GM21723 (cell line): ENCODE data around the gene NUDCD3.

Experiments
- ATAC-seq: cut with Tn5 transposase; IDR thresholded peaks from one replicate; pipeline ENCODE4 v1.9.1; 2021; ENCODE audit warnings: mild to moderate bottlenecking, moderate library complexity; ENCODE audit not compliant: unreplicated experiment

The NUDCD3 gene

DNA sequence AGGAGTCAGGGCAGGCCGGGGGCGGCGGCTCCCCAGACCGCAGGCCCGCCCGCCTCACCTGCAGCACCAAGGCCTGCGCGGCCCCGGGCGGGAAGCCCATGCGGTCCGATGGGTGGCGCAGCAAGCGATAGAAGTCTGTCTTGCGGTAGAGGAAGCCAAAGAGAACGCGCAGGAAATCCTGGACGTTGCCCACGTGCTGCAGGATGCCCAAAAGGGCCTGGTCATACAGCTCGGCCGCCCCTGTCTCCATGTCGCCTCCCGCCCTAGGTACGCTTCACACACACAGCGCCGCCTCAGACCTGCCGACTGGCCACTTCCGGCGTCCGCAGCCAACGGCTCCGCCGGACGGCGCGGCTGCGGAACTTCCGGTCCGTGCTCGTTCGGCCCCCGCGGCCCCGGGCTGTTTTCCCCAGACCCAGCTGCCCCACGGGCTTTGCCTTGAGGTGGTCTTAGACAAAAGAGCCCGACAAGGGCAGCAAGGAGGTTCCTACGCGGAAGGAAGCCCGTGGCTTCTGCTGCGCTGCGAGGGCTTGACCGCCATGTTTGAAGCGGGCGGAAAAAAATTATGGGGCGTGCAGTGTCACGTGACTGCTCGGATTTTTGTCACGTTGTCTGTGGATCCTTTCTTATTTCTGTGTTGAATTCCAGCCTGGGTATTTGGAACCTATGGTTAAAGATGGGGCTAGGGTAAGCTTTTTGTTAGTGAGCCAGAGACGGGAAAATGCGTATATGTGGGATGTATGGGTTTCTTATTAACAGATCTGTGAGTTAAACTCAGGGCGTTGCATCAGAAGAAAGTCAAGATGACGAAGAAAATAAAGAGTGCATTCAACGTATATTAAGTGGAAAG, at the start of gene NUDCD3:
TSS of gene NUDCD3 (minus strand) at position 308 of the 850 bp plus-strand sequence. CDS start at position 250, 58 bp downstream.
- peak; percentile 95 for ATAC-seq

DNA sequence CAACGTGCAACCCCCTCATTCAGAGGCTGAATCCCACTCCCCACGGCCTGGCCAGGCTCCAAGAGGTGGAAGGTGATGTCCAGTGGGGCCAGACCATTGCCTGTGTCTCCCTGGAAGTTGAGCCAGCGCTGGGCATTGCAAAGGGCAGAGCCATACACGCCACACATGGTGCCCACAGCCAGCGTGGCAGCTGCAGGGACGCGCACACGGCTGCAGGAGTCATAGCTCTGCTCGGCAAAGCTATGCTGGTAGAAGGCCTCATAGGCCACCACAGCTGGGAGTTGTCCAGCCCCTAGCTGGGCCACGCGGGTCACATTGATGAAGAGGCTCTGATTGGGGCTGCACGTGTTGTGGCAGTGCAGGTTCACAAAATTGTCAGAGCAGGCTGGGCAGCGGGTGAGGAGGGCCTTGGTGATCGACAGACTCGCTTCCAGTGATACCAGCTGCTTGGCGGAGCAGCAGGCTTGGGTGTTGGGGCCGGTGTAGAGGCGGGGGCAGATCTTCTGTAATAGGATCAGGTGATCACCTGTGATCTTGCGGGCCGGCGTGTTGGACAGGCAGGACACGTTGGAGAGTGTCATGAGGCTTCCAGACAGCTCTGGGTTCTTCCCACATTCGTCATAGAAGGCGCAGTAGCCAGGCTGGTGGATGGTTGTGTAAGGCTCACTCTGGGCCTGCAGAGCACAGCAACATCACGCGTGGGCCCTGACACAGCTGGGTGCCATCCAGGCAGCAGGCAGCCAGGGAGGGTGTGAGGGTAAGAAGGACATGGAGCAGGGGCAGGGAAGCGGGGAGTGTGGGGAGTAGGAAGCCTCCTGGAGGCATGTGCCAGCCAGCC, 49.4 kb upstream of the NUDCD3 start:
- no peak for ATAC-seq

DNA sequence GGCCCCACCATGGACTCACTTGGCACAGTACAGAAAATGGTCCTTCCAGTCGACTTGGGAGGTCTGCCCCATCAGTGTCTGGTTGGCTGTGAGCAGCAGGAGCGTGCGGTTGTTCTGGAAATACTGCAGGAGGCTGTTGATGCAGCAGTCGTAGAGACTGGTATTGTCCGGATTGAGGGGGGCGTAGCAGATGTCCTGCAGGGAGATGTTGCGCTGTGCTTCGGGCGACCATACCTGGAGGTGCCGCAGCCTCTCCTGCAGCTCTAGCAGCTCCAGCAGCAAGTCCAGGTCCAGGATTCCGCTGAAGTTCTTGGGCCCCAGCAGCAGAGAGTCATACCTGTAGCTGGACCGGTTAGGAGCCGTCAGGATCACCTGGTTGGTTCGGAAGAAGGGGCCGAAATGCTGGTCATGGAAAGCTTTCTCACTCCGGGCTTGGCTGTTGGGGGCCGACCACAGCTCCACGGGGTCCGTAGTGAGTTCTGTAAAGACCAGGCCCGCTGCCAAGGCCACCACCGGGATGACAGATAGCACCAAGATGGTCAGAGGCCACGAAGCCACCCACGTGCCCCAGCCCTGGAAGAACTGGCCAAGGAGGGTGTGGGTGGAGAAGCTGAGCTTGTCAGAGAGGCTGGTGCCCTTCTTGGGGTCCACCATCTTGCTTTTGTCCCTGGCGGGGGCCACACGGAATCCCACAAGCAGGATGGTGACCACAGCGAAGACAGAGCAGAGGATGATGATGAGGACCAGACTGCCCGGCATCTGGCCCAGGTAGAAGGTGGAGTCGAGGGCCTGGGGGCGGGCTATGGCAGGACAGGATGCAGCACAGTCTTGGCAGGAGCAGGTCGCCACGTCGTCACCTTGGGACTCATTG, 48.6 kb upstream of the NUDCD3 start:
- ATAC-seq: no peak

DNA sequence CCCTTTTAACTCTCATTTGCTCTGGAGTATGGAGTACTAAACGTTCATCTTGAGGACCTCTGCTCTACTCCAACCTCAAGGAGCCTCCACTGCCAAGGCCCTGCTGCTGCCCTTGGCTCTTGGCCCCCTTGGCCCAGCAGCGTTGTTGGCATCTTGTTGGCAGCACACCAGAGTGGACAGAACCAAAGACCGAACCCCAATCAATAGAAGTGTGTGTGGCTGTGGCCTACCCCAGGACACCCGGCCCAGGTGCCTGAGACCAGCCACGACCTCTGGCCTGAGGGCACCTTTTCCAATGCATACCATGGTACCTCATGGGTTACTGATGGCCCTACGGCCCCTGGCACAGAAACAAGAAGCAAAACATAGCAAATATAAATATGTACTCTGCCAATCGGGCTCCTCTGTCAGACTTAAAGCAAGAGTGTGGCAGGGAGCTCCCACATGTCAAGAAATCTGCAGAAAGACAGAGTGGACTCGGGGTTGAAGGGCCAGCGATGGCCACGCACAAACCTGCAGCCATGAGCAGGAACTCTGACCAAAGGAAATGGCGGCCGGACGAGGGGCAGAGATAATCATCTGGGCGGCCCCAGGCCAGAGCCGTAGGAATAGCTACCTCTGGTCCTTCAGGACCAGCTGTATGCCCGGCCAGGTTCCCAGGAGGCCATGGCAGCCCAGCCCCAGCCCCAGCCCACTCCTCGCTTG, 47.8 kb upstream of the NUDCD3 start:
- ATAC-seq: no peak

DNA sequence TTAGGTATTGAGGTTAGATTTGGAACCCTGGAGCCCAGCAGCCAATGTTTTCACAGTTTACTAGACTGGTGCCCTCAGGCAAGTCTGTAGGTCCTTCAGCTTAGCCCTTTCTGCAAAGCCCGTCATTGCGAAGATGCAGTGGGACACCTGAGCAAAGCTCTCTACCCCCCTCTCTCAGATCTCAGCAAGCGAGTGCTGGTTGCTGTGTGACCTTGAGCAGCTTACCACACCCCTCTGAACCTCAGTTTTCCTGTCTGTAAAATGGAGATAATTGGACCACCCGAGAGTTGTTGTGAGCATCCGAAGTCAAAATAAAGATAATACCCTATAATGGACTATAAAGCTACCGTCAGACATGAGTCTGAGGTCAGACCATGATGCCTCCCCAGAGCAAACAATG, 47.0 kb upstream of the NUDCD3 start:
- ATAC-seq: no peak

DNA sequence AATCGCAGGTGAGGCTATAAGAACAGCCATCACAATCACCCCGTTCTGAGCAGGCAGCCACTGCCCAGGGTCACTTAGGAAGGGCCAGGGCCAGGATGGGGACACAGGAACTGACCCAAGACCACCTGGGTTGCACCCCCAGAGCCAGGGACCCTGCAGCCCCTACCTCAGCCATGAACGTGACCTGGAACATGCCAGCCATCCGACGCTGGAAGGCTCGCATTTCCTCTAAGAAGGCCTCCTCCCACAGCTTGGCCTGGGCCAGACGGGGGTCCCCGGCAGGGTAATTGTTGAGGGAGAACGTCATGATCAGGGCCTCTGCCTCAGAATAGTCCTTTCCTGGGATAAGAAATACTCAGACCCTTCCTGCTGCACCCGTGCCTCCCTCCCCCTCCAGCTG, 45.6 kb upstream of the NUDCD3 start:
- ATAC-seq: no peak

DNA sequence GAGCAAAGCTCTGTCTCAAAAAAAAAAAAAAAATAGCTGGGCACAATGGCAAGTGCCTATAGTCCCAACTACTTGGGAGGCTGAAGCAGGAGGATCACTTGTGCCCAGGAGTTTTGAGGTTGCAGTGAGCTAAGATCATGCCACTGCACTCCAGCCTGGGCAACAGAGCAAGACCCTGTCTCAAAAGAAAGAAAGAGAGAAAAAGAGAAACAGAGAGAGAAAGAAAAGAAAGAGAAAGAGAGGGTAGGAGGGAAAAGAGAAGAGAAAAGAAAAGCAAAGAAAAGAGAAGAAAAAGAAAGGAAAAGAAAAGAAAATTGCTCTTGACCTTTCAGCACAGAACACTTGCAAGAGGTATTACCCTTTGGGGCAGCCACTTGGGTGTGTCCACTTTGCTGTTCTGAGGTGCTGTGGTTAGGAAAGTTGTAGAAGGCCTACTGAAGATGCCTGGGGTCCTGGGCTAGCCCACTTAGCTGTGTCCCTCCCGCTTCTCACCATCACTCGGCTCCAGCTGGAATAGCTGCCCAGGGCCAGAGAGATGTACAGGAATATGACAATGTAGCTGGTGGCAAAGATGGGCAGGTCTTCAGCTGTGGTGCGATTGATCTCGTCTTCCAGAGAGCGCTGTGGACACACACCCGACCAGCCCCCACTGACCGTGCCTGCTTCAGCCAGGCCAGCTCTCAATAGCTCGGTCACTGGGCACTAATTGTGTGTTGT, 45.0 kb upstream of the NUDCD3 start:
- ATAC-seq: no peak

DNA sequence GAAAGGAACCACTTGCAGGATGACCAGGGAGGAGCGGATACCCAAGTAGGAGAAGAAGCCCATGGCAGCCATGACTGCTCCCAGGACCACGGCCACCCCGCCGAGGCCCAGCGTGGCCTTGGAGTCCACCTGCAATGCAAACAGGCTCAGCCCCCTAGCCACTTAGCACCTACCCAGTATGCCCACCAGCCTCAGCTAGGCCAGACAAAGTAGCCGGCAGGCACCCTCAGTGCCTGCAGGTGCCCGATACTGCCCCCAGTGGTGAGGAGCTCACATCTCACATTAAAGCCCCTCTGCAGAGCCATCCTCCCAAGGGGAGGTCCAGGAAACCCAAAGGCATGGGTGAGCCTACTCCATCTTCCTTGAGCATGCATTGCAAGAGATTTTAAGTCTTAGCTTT, 44.0 kb upstream of the NUDCD3 start:
- no peak for ATAC-seq

DNA sequence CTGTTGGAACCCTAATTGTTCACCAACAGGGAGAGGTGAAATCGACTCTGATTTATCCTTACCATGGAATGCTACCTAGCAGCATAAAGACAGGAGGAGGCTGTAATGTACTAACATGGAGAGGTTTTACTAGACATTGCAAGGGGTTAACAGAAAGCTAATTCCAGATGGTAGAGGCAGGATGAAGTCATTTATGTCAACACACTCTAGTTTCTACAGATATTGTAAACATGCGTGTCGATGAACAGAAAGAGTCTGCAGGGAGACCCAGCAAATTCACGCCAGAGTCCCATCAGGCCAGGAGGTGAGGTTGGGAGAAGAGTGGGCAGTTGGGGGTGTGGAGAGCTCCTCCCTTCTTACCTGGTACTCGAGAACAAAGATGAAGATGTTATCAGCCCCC, 43.6 kb upstream of the NUDCD3 start:
- ATAC-seq: no peak

DNA sequence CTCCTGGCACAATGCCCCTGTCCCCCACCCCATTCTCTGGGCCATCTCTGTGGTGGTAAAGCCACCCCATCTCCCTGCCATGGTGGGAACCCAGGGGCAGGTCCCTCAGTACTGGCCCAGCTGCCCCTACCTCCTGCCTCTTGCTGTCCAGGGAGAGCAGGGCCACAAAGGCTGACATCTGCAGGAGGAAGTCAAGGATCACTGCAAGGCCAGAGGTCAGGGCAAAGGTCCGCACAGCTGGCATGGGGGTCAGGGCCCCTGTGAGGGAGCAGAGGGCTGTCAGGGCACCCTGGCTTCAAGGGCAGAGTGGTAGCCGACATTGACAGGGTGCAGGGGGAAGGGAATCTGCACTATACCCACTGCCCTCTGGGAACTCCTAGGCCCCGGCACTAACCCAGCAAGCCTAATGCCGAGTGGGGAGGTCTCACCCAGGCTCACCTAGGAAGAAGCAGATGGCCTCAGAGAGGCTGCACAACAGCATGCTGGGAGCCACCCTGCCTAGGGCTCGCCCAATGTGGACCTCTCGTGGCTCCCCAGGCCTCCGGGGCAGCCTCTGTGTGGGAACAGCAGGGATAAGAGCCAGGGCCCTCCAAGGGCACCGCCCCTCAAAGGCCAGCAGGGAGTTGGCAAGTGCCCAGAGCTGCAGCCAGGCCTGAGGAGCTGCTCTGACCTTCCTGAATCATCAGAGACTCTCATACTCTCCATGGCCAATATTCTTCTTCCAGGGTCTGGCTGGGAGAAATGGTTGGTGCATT, 43.0 kb upstream of the NUDCD3 start:
- ATAC-seq: no peak

DNA sequence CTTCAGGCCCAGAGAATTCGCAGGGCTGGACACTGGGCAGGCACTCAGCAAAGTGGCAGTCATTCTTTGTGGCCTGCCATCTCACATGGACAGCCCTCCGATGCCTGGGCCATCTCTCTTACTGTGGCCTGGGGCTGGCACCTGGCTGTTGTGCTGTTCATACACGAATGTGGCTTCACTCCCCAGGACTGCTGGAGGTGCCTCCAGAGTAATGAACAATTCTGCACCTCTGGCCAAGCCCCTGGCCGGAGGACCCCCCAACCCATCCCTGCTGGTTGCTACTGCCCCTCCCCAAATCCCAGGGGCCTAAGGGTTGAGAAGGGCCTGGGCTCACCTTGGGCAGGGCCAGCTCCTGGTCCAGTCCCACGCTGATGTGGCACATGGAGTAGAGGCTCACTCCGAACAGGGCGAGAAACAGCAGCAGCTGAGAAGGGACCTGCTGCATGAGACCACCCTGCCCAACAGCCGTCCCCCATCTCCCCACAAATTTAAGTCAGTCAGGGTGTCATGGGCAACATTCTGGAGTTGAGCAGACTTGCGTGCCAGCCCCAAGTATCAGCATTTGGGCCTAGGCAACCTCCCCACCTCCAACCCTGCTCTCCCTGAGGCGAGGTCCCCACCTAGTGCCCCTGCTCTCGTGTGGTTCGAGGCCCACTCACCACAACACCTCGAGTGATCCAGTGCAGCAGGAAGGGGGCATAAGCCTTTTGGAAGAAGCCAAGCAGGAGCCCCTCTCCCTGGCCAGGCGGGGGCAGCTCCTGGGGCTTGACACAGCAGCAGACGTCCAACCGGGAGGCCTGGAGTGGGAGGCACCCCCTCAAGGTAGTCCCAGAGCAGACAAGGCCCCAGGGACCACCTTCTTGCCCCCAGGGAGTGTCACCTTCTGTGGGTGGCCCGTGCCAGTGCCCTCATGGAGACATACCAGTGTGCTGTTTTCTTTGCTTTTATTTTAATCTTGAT, 41.2 kb upstream of the NUDCD3 start:
- no peak for ATAC-seq

DNA sequence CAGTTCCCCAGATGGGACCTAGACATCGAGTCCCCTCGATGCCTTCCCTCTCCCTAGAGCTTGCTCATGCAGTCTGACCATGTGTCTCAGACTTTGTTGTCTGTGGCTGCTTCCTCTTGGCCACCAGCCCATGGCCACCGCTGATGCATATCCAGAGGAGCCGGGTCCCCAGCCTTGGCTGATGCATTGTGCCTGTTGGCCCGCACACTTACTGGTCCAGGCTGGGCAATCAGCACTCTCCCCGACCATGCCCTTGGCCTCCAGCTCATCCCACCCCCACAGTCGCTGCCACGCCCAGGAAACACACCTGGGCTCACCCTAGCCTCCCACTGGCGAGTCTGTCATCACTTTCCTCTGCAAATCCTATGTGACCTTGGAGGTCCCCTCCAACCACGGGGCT, 40.5 kb upstream of the NUDCD3 start:
- no peak for ATAC-seq

DNA sequence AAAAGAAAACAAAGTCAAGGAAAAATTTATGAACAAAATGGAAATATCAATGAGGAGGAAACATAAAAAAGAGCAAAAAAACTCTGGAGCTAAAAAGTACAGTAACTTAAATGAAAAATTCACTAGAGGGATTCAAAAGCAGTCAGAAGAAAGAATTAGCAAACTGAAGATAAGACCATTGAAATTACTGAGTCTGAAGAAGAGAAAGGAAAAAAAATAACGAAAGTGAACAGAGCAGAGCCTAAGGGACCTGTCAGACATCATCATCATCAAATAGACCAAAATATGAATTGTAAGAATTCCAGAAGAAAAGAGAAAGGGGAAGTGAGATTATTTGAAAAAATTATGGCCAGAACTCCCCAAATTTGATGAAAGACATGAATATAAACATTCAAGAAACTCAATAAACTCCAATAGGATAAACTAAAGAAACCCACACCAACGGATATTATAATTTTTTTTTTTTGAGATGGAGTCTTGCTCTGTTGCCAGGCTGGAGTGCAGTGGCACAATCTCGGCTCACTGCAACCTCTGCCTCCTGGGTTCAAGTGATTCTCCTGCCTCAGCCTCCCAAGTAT, 34.4 kb upstream of the NUDCD3 start:
- ATAC-seq: no peak

DNA sequence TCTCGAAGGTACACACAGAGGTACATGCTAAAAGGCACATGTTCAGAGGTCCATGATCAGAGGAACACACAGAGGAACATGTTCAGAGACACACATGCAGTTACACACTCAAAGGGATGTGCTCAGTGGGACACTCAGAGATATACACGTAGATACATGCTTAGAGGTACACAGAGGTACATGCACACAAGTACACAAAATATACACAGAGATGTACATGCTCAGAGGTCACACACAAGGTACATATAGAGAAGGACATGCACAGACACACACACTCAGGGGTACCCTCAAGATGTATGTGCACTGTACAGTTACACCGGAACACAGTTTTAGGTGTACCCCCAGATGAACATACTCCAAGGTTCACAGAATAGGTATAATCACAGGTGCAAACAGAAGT, 31.9 kb upstream of the NUDCD3 start:
- ATAC-seq: no peak

DNA sequence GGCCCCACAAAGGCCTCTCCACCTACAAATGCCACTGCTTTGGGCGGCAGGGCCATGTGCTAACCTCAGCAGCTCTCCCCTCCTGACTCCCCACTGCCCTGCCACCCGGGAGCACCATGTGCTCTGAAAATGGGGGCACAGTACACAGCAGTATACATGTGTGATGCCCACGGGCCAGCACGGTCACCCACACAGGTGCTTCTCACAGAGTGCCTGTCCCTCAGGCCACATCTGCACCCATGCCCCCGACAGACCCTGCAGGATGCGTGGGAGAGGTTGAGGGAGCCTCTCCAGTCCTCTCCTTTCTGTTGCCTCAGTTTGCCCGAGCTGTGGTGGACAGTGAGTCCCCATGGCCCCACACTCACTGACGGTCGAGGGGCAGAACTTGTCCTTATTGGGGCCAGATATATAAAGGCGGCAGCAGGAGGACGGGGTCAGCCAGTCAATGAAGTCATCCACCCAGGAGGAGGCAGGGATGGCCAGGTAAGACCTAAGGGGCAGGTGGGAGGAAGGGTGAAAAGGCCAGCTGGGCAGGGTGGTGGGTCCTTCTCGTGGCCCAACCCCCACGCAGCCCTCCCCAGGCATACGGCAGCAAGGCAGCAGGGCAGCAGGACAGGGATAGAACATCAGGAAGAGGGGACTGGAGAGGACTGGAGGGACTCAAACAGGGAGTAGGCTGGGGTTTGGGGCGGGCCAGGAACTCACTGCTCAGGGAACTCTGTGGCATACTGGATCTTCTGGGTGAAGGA, 31.1 kb upstream of the NUDCD3 start:
- ATAC-seq: no peak

DNA sequence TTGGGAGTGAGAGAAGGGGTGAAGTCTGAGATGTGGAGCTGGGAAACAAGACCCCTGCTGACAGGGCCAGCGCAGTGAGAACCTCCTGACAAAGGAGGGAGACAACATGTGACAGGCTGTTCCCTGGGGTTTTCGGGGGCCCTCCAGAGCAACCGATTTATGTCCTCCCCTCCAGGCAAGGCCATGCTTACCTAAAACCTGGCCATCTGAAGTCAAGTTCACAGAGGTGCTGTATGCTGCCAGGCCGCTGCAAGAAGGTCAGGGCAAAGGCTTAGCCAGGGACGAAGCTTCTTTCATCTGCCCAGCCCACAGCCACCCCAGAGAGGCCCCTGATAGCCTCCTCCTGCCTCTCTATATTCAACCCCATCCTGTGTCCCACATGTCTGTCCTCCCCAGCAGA, 30.1 kb upstream of the NUDCD3 start:
- ATAC-seq: no peak

DNA sequence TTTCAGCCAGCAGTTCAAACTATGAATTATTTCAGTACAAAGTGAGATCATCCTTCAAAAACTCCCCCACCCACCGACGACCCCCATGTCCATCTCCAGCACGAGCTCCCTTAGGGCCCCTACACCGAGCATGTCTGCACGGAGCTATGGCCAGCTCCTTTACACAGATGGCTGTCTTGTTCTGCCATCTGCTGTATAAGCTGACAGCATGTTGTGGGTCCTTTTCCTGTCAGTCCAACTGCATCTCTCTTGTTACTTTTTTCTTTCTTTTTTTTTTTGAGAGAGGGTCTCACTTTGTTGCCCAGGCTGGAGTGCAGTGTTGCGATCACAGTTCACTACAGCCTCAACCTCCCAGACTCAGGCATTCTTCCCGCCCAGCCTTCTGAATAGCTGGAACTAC, 29.1 kb upstream of the NUDCD3 start:
- ATAC-seq: no peak
